ENCODE results near the gene SIPA1L3. TPM values are rescaled to one million over a fixed set of nuclear protein-coding genes. Genes with fewer than 3 reads are reported as not detected.

SIPA1L3 gene
- total and polyA plus RNA-seq, 2 of the 13 experiments (the other 11 are each of a cell fraction or from before 2014, with no cell fraction given): 5.5 to 7.7 TPM

DNA sequence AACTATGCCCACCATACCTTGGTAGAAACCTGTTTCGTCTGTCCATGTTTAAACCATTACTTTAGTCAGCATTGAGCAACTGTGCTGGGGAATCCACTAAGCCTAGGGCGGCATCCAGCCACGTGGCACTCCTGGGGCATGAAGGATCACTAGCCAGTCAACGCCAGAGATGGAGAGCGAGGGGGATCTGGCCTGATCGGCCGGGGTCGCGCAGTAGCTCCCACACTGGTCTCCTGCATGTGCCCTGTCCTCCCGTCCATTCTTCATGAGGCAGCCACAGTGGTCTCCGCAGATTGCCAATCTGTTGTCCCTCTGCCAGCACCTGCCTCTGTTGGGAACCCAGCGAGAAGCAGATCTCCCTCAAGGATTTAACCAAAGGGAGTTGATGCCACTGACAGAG is 207.6 kb downstream of the SIPA1L3 start:
- DNase-seq (ENCODE audit: low spot score): no peak
- no TSS peak for BruUV-seq (replicated peaks)
- ChIA-PET POLR2A (no interaction called here), CTCF (ENCODE audit: low intra/inter-chr PET ratio, low total read pairs) (no interaction called here)
- Histone ChIP-seq H3K79me2 (ENCODE audit: insufficient read depth, low read length) (no peaks in the 10 kb centered on the region), H3K36me3 (replicated peaks in 1 of 2; ENCODE audit: control insufficient read depth in 1 of 2, insufficient read depth in 2 of 2, low read length in 2 of 2) (peaks cover 12 to 28% of the 10 kb centered on the region in 2 experiments), H4K20me1 (ENCODE audit: insufficient read depth, low read length) (no peaks in the 10 kb centered on the region), H3K27ac (ENCODE audit: extremely low read length, insufficient read depth, low read length) (no peak overlapping the region), H3K4me2 (ENCODE audit: low read depth, low read length) (no peak overlapping the region), H2AFZ (ENCODE audit: low read length) (no peak overlapping the region), H3K27me3 (ENCODE audit: control insufficient read depth in 1 of 2, insufficient read depth in 2 of 2, low read length in 2 of 2) (no peaks in the 10 kb centered on the region), H3K9ac (ENCODE audit: insufficient read depth, low read depth, low read length) (no peak overlapping the region), H3K4me3 (replicated peaks in 1 of 3; ENCODE audit: insufficient read depth in 1 of 3, low read depth in 2 of 3, low read length in 3 of 3) (no peak overlapping the region), H3K9me3 (ENCODE audit: low read length) (no peaks in the 10 kb centered on the region), H3K4me1 (ENCODE audit: insufficient read depth, low read length) (no peaks in the 10 kb centered on the region)
- WGBS (ENCODE audit: low lambda C conversion rate): 100% methylated on average over 7 of the region's 12 CpGs
- intact Hi-C loops (cut with micrococcal nuclease; ENCODE audit: unreplicated experiment): no loop called here
- ATAC-seq: no peak
- TF ChIP-seq DMAP1 (CRISPR knock-in tag; IDR thresholded peaks at IDR 0.05): no peak
- TF ChIP-seq ZFP41 (CRISPR knock-in tag; IDR thresholded peaks at IDR 0.05; ENCODE audit: borderline replicate concordance): no peak
- no peak for FAIRE-seq
- in situ Hi-C loops (cut with HindIII; ENCODE audit: extremely low pct_ligation_motif_present, low pct_unique_long_range_greater_than_20kb): no loop called here

DNA sequence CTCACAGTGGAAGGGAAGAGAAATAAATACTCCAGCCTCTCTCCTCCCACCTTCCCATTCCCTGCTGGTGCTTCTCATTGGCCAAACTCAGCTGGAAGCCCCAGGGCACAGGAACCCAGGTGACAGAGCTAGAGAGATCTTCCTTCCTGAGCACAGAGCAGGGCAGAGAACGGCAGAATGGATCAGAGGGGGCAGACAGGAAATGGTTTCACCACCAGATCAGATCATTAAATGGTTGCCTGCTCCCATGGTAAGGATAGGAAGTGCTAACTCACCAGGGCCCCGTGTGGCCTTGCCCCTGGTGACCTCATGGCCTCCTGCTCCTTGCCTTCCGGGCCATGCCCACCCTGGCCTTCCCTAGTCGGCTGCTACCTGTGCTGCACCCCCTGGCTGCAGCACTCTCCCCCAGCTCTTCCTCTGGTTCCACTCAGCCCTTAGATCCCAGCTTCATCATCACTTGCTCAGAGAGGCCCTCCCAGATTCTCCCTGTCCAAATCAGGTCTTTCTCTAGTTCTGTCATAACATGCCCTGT is 208.3 kb downstream of the SIPA1L3 start:
- no peaks in the 10 kb centered on the region for H3K27me3 ChIP-seq (ENCODE audit: control insufficient read depth in 1 of 2, insufficient read depth in 2 of 2, low read length in 2 of 2)
- H3K27ac ChIP-seq (ENCODE audit: extremely low read length, insufficient read depth, low read length): no peak overlapping the region
- no peak overlapping the region for H3K4me3 ChIP-seq (replicated peaks in 1 of 3; ENCODE audit: insufficient read depth in 1 of 3, low read depth in 2 of 3, low read length in 3 of 3)
- FAIRE-seq (no peak), DNase-seq (ENCODE audit: low spot score) (no peak), ATAC-seq (no peak)
- no peaks in the 10 kb centered on the region for H3K79me2 ChIP-seq (ENCODE audit: insufficient read depth, low read length)
- no peak overlapping the region for H3K4me2 ChIP-seq (ENCODE audit: low read depth, low read length)
- in situ Hi-C loops (cut with HindIII; ENCODE audit: extremely low pct_ligation_motif_present, low pct_unique_long_range_greater_than_20kb): no loop called here
- no peak overlapping the region for H2AFZ ChIP-seq (ENCODE audit: low read length)
- H3K9ac ChIP-seq (ENCODE audit: insufficient read depth, low read depth, low read length): no peak overlapping the region
- H3K36me3 ChIP-seq (replicated peaks in 1 of 2; ENCODE audit: control insufficient read depth in 1 of 2, insufficient read depth in 2 of 2, low read length in 2 of 2): peaks cover 11 to 28% of the 10 kb centered on the region in 2 experiments
- no peaks in the 10 kb centered on the region for H3K9me3 ChIP-seq (ENCODE audit: low read length)
- intact Hi-C loops (cut with micrococcal nuclease; ENCODE audit: unreplicated experiment): no loop called here
- ChIA-PET POLR2A (no interaction called here), CTCF (ENCODE audit: low intra/inter-chr PET ratio, low total read pairs) (no interaction called here)
- H3K4me1 ChIP-seq (ENCODE audit: insufficient read depth, low read length): no peaks in the 10 kb centered on the region
- WGBS (ENCODE audit: low lambda C conversion rate): 63% methylated on average over 3 of the region's 4 CpGs
- BruUV-seq (replicated peaks): no TSS peak
- no peaks in the 10 kb centered on the region for H4K20me1 ChIP-seq (ENCODE audit: insufficient read depth, low read length)
- TF ChIP-seq ZNF816 (CRISPR knock-in tag; IDR thresholded peaks at IDR 0.05; ENCODE audit: borderline replicate concordance): no peak
- no peak for TF ChIP-seq ZNF781 (CRISPR knock-in tag; IDR thresholded peaks at IDR 0.05; ENCODE audit: borderline replicate concordance, not compliant biosample characterization)
- TF ChIP-seq, protein P1, sequence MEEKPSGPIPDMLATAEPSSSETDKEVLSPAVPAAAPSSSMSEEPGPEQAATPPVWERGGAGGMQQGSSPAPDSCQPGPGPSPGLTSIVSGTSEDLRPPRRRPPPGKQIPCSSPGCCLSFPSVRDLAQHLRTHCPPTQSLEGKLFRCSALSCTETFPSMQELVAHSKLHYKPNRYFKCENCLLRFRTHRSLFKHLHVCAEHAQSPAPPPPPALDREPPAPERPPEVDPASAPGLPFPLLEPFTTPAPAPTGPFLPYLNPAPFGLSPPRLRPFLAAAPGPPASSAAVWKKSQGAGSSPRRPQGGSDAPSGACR (CRISPR knock-in tag; IDR thresholded peaks at IDR 0.05): no peak
- TF ChIP-seq, protein P2, sequence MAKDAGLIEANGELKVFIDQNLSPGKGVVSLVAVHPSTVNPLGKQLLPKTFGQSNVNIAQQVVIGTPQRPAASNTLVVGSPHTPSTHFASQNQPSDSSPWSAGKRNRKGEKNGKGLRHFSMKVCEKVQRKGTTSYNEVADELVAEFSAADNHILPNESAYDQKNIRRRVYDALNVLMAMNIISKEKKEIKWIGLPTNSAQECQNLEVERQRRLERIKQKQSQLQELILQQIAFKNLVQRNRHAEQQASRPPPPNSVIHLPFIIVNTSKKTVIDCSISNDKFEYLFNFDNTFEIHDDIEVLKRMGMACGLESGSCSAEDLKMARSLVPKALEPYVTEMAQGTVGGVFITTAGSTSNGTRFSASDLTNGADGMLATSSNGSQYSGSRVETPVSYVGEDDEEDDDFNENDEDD (CRISPR knock-in tag; IDR thresholded peaks at IDR 0.05; ENCODE audit: borderline replicate concordance): no peak
- TF ChIP-seq ZNF569 (CRISPR knock-in tag; IDR thresholded peaks at IDR 0.05; ENCODE audit: borderline replicate concordance): no peak
- no peak for TF ChIP-seq RBAK (CRISPR knock-in tag; IDR thresholded peaks at IDR 0.05)
- TF ChIP-seq NFE2 (CRISPR knock-in tag; IDR thresholded peaks at IDR 0.05): no peak
- no peak for TF ChIP-seq ZNF775 (CRISPR knock-in tag; IDR thresholded peaks at IDR 0.05; ENCODE audit: borderline replicate concordance)
- TF ChIP-seq ZBTB7B (CRISPR knock-in tag; IDR thresholded peaks at IDR 0.05): no peak
- TF ChIP-seq ZNF34 (CRISPR knock-in tag; IDR thresholded peaks at IDR 0.05; ENCODE audit: borderline replicate concordance): no peak
- TF ChIP-seq, protein P3, sequence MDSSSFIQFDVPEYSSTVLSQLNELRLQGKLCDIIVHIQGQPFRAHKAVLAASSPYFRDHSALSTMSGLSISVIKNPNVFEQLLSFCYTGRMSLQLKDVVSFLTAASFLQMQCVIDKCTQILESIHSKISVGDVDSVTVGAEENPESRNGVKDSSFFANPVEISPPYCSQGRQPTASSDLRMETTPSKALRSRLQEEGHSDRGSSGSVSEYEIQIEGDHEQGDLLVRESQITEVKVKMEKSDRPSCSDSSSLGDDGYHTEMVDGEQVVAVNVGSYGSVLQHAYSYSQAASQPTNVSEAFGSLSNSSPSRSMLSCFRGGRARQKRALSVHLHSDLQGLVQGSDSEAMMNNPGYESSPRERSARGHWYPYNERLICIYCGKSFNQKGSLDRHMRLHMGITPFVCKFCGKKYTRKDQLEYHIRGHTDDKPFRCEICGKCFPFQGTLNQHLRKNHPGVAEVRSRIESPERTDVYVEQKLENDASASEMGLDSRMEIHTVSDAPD (CRISPR knock-in tag; IDR thresholded peaks at IDR 0.05): no peak
- TF ChIP-seq ZNF431 (CRISPR knock-in tag; IDR thresholded peaks at IDR 0.05; ENCODE audit: borderline replicate concordance, low read depth): no peak
- no peak for TF ChIP-seq TRIM24 (CRISPR knock-in tag; IDR thresholded peaks at IDR 0.05)
- TF ChIP-seq, protein P4, sequence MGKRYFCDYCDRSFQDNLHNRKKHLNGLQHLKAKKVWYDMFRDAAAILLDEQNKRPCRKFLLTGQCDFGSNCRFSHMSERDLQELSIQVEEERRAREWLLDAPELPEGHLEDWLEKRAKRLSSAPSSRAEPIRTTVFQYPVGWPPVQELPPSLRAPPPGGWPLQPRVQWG (CRISPR knock-in tag; IDR thresholded peaks at IDR 0.05; ENCODE audit: borderline replicate concordance, low read depth): no peak
